NCI-H128 (cell line): ENCODE results near the gene CFL2.
"Not testable (repeated sequence)": the region's sequence is repeated elsewhere in the genome, so short reads cannot be mapped to it uniquely, and the experiment has no call there.

Experiments used
- DNase-seq: peaks from one replicate; lab custom pipeline; 2025; ENCODE audit not compliant: unreplicated experiment; lab: John Stamatoyannopoulos, UW

Gene CFL2

GRCh38 chr14:34711796-34712712 lies 2.3 kb downstream of the CFL2 start:
- DNase-seq, result no peak

GRCh38 chr14:34711169-34711568 lies 3.2 kb downstream of the CFL2 start:
- no peak for DNase-seq

- DNase-seq, result no peak
Observed at GRCh38 chr14:34710744-34711143, 3.6 kb downstream of the CFL2 start.

GRCh38 chr14:34710006-34710405 lies 4.4 kb downstream of the CFL2 start:
- no peak for DNase-seq

GRCh38 chr14:34707722-34708121 lies 6.7 kb downstream of the CFL2 start:
- no peak for DNase-seq

- DNase-seq, result no peak
Observed at GRCh38 chr14:34701808-34702207, 12.6 kb downstream of the CFL2 start.

GRCh38 chr14:34700622-34701130 lies 13.7 kb downstream of the CFL2 start:
- no peak for DNase-seq

GRCh38 chr14:34699873-34700621 lies 14.3 kb downstream of the CFL2 start:
- peak; percentile 16 for DNase-seq

- DNase-seq, result not testable (repeated sequence)
Observed at GRCh38 chr14:34694216-34694615, 20.2 kb downstream of the CFL2 start.

- no peak for DNase-seq
Observed at GRCh38 chr14:34693228-34693939, 21.0 kb downstream of the CFL2 start.

GRCh38 chr14:34692898-34693227 lies 21.5 kb downstream of the CFL2 start:
- no peak for DNase-seq

- DNase-seq, result no peak
Observed at GRCh38 chr14:34692348-34692747, 22.0 kb downstream of the CFL2 start.

GRCh38 chr14:34691206-34691605 lies 23.2 kb downstream of the CFL2 start:
- DNase-seq, result no peak

GRCh38 chr14:34688470-34689206 lies 25.8 kb downstream of the CFL2 start:
- no peak for DNase-seq

GRCh38 chr14:34685819-34686428 lies 28.5 kb downstream of the CFL2 start:
- DNase-seq, result no peak

- DNase-seq, result no peak
Observed at GRCh38 chr14:34684578-34684977, 29.8 kb downstream of the CFL2 start.

GRCh38 chr14:34682787-34683321 lies 31.5 kb downstream of the CFL2 start:
- DNase-seq, result no peak

GRCh38 chr14:34680806-34681479 lies 33.5 kb downstream of the CFL2 start:
- DNase-seq, result no peak

GRCh38 chr14:34678735-34679134 lies 35.7 kb downstream of the CFL2 start:
- DNase-seq, result no peak
